ENCODE data around the gene SMPD3. TPM values are rescaled to one million over a fixed set of nuclear protein-coding genes. Genes with fewer than 3 reads are reported as not detected.

The SMPD3 gene
- total and polyA plus RNA-seq, 2 of the 8 experiments (the other 6 are each of a cell fraction or from before 2014, with no cell fraction given) = 0.39 to 1.3 TPM

GRCh38 chr16:68445458-68445857 lies 2.9 kb downstream of the SMPD3 start (continued):
- TF ChIP-seq RAD21 (IDR thresholded peaks at IDR 0.05 in 1 of 2, conservative IDR thresholded peaks at IDR 0.05 in 1 of 2; ENCODE audit: low read depth in 2 of 2, low read length in 2 of 2) = peak; percentile 72 to 86
- TF ChIP-seq ATF3 (IDR thresholded peaks at IDR 0.05; ENCODE audit: insufficient read depth, low read depth, low read length) = 0 out of 2 replicates have a peak, but pooled peaks have one; percentile 1
- no peak for TF ChIP-seq EP300 (IDR thresholded peaks at IDR 0.05; ENCODE audit: borderline replicate concordance in 1 of 2, low read depth in 2 of 2, low read length in 2 of 2)
- TF ChIP-seq RBBP5 (IDR thresholded peaks at IDR 0.05; ENCODE audit: borderline replicate concordance, low read depth, low read length) = no peak
- no peak for TF ChIP-seq YY1 (IDR thresholded peaks at IDR 0.05; ENCODE audit: low read depth, low read length)
- no peak for TF ChIP-seq CHD2 (IDR thresholded peaks at IDR 0.05; ENCODE audit: low read length)
- no peak for TF ChIP-seq PHF8 (conservative IDR thresholded peaks at IDR 0.05; ENCODE audit: low read depth, low read length)
- TF ChIP-seq SP1 (IDR thresholded peaks at IDR 0.05; ENCODE audit: low read depth, low read length) = no peak
- no peak for TF ChIP-seq CBX5 (IDR thresholded peaks at IDR 0.05; ENCODE audit: low read depth, low read length)
